SK-N-SH treated with all-trans-retinoic acid at 6 μM for 48 hours (cell line): ENCODE data around the gene GABRG1.

ENCODE experiments used
- ATAC-seq: fragments of 200-7000 bp; cut with Tn5 transposase; 3 replicates; pipeline ENCODE4 v1.9.1; 2020; ENCODE audit warnings: mild to moderate bottlenecking, moderate library complexity
- ARNTL ChIP-seq: fragments of 450-650 bp; formaldehyde crosslinking; IDR thresholded peaks from 2 replicates; pipeline ENCODE4 v1.5.0; 2020; ENCODE audit warnings: low read depth, mild to moderate bottlenecking, moderate library complexity, borderline replicate concordance
- BACH2 ChIP-seq: fragments of 250-450 bp; sonication (Bioruptor Pico); IDR thresholded peaks from 2 replicates; pipeline ENCODE4 v1.9.0; 2021; ENCODE audit warnings: mild to moderate bottlenecking, borderline replicate concordance
- CSDC2 ChIP-seq: fragments of 250-450 bp; sonication (Bioruptor Pico); IDR thresholded peaks from 2 replicates; pipeline ENCODE4 v1.5.0; 2020; ENCODE audit warnings: mild to moderate bottlenecking, moderate library complexity
- ESRRG ChIP-seq: fragments of 250-450 bp; sonication (Bioruptor Pico); IDR thresholded peaks from 2 replicates; pipeline ENCODE4 v1.6.1; 2021; ENCODE audit warnings: mild to moderate bottlenecking
- GLIS3 ChIP-seq: fragments of 250-450 bp; sonication (Bioruptor Pico); IDR thresholded peaks from 2 replicates; pipeline ENCODE4 v1.5.0; 2020; ENCODE audit warnings: mild to moderate bottlenecking, moderate library complexity
- ISL1 ChIP-seq: fragments of 250-450 bp; sonication (Bioruptor Pico); IDR thresholded peaks from 2 replicates; pipeline ENCODE4 v2.1.2; 2022; ENCODE audit warnings: mild to moderate bottlenecking, moderate library complexity
- OSR1 ChIP-seq: fragments of 250-450 bp; sonication (Bioruptor Pico); IDR thresholded peaks from 2 replicates; pipeline ENCODE4 v1.8.0; 2022; ENCODE audit warnings: moderate library complexity, mild to moderate bottlenecking, inconsistent platforms
- PPARA ChIP-seq: fragments of 250-450 bp; sonication (Bioruptor Pico); IDR thresholded peaks from 2 replicates; pipeline ENCODE4 v1.5.0; 2020; ENCODE audit warnings: mild to moderate bottlenecking, borderline replicate concordance
- SNAI2 ChIP-seq: fragments of 250-450 bp; sonication (Bioruptor Pico); IDR thresholded peaks from 2 replicates; pipeline ENCODE4 v1.5.0; 2020; ENCODE audit warnings: mild to moderate bottlenecking, moderate library complexity
- TCF4 ChIP-seq: fragments of 250-450 bp; sonication (Bioruptor Pico); IDR thresholded peaks from 2 replicates; pipeline ENCODE4 v1.8.0; 2021; ENCODE audit warnings: mild to moderate bottlenecking, moderate library complexity, borderline replicate concordance
- TOX ChIP-seq: fragments of 250-450 bp; sonication (Bioruptor Pico); IDR thresholded peaks from 2 replicates; pipeline ENCODE4 v1.8.0; 2021; ENCODE audit warnings: mild to moderate bottlenecking, moderate library complexity, borderline replicate concordance
- ZC3H10 ChIP-seq: fragments of 250-450 bp; sonication (Bioruptor Pico); IDR thresholded peaks from 2 replicates; pipeline ENCODE4 v1.5.1; 2021; ENCODE audit warnings: mild to moderate bottlenecking, moderate library complexity
- ZFP3 ChIP-seq: fragments of 250-450 bp; sonication (Bioruptor Pico); IDR thresholded peaks from 2 replicates; pipeline ENCODE4 v1.5.0; 2020; ENCODE audit warnings: mild to moderate bottlenecking, moderate library complexity
- ZFP30 ChIP-seq: fragments of 450-650 bp; formaldehyde crosslinking; IDR thresholded peaks from 2 replicates; pipeline ENCODE4 v1.5.0; 2022; ENCODE audit warnings: mild to moderate bottlenecking, moderate library complexity
- ZNF565 ChIP-seq: fragments of 450-650 bp; formaldehyde crosslinking; conservative IDR thresholded peaks from 2 replicates; pipeline ENCODE4 v1.5.0; 2020; ENCODE audit warnings: low read depth, mild to moderate bottlenecking, moderate library complexity
- ZNF70 ChIP-seq: fragments of 450-650 bp; formaldehyde crosslinking; IDR thresholded peaks from 2 replicates; pipeline ENCODE4 v1.5.0; 2020; ENCODE audit warnings: mild to moderate bottlenecking, moderate library complexity
- TF ChIP-seq, protein P1 (sequence below): fragments of 250-450 bp; sonication (Bioruptor Pico); IDR thresholded peaks from 2 replicates; pipeline ENCODE4 v1.5.1; 2020; ENCODE audit warnings: low read depth, mild to moderate bottlenecking, moderate library complexity
- TF ChIP-seq, protein P2 (sequence below): fragments of 250-450 bp; sonication (Bioruptor Pico); IDR thresholded peaks from 2 replicates; pipeline ENCODE4 v1.5.1; 2021; ENCODE audit warnings: mild to moderate bottlenecking, moderate library complexity
- TF ChIP-seq, protein P3 (sequence below): fragments of 250-450 bp; sonication (Bioruptor Pico); IDR thresholded peaks from 2 replicates; pipeline ENCODE4 v1.8.0; 2021; ENCODE audit warnings: low read depth, mild to moderate bottlenecking, moderate library complexity, borderline replicate concordance
- TF ChIP-seq, protein P4 (sequence below): fragments of 250-450 bp; sonication (Bioruptor Pico); IDR thresholded peaks from 2 replicates; pipeline ENCODE4 v1.8.0; 2020; ENCODE audit warnings: mild to moderate bottlenecking, moderate library complexity, borderline replicate concordance
- TF ChIP-seq, protein P5 (sequence below): fragments of 250-450 bp; sonication (Bioruptor Pico); IDR thresholded peaks from 2 replicates; pipeline ENCODE4 v1.5.0; 2020; ENCODE audit warnings: mild to moderate bottlenecking, moderate library complexity

The GABRG1 gene

DNA sequence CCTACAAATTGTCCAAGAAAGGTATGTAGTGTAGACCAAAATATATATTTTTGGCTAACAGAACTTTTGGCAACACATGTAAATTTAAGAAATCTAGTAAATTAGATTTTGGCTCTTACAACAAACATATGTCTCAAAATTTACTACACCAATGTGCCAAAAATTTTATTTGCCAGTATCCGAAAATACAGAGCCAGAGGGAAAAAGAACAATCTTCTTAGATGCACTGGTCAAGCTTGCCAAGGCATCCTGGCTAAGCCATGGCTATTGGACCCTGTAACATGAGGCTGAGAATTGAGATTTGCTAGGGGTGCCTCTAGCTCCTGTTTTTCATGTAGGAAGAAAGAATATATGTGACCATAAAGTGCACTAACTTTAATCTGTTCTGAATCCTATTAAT is 91.8 kb downstream of the GABRG1 start:
- no peak for ATAC-seq
- TF ChIP-seq, protein P1, sequence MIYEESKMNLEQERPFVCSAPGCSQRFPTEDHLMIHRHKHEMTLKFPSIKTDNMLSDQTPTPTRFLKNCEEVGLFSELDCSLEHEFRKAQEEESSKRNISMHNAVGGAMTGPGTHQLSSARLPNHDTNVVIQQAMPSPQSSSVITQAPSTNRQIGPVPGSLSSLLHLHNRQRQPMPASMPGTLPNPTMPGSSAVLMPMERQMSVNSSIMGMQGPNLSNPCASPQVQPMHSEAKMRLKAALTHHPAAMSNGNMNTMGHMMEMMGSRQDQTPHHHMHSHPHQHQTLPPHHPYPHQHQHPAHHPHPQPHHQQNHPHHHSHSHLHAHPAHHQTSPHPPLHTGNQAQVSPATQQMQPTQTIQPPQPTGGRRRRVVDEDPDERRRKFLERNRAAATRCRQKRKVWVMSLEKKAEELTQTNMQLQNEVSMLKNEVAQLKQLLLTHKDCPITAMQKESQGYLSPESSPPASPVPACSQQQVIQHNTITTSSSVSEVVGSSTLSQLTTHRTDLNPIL (CRISPR knock-in tag) = no peak
- TF ChIP-seq ZC3H10 (CRISPR knock-in tag) (no peak), SNAI2 (CRISPR knock-in tag) (no peak), PPARA (CRISPR knock-in tag) (no peak), BACH2 (CRISPR knock-in tag) (no peak), ZFP30 (CRISPR knock-in tag) (no peak), OSR1 (no peak), ARNTL (CRISPR knock-in tag) (no peak), ZNF565 (CRISPR knock-in tag) (no peak)
- TF ChIP-seq, protein P2, sequence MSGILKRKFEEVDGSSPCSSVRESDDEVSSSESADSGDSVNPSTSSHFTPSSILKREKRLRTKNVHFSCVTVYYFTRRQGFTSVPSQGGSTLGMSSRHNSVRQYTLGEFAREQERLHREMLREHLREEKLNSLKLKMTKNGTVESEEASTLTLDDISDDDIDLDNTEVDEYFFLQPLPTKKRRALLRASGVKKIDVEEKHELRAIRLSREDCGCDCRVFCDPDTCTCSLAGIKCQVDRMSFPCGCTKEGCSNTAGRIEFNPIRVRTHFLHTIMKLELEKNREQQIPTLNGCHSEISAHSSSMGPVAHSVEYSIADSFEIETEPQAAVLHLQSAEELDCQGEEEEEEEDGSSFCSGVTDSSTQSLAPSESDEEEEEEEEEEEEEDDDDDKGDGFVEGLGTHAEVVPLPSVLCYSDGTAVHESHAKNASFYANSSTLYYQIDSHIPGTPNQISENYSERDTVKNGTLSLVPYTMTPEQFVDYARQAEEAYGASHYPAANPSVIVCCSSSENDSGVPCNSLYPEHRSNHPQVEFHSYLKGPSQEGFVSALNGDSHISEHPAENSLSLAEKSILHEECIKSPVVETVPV = no peak
- TF ChIP-seq, protein P3, sequence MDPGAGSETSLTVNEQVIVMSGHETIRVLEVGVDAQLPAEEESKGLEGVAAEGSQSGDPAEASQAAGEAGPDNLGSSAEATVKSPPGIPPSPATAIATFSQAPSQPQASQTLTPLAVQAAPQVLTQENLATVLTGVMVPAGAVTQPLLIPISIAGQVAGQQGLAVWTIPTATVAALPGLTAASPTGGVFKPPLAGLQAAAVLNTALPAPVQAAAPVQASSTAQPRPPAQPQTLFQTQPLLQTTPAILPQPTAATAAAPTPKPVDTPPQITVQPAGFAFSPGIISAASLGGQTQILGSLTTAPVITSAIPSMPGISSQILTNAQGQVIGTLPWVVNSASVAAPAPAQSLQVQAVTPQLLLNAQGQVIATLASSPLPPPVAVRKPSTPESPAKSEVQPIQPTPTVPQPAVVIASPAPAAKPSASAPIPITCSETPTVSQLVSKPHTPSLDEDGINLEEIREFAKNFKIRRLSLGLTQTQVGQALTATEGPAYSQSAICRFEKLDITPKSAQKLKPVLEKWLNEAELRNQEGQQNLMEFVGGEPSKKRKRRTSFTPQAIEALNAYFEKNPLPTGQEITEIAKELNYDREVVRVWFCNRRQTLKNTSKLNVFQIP (CRISPR knock-in tag) = no peak

DNA sequence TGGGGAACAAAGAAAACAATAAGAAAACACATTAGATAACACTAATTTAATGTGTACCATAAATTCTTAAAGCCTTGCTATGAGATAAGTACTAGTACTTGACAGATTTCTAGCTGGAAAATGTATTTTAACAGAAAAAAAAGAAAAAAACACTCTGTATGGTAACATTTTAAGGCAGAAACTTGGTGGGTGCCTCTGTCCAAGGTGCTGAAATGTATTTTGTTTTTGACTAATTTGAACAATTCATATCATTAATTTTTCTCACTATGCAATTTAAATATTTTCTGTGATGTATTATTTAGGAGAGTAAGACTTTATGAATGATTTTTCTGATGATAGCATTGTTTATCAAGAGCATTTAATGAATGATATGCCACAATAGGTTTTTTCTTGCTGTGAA is 107.5 kb downstream of the GABRG1 start:
- ATAC-seq = no peak
- TF ChIP-seq CSDC2 (no peak), TCF4 (CRISPR knock-in tag) (no peak), GLIS3 (no peak), PPARA (CRISPR knock-in tag) (no peak)
- TF ChIP-seq, protein P4, sequence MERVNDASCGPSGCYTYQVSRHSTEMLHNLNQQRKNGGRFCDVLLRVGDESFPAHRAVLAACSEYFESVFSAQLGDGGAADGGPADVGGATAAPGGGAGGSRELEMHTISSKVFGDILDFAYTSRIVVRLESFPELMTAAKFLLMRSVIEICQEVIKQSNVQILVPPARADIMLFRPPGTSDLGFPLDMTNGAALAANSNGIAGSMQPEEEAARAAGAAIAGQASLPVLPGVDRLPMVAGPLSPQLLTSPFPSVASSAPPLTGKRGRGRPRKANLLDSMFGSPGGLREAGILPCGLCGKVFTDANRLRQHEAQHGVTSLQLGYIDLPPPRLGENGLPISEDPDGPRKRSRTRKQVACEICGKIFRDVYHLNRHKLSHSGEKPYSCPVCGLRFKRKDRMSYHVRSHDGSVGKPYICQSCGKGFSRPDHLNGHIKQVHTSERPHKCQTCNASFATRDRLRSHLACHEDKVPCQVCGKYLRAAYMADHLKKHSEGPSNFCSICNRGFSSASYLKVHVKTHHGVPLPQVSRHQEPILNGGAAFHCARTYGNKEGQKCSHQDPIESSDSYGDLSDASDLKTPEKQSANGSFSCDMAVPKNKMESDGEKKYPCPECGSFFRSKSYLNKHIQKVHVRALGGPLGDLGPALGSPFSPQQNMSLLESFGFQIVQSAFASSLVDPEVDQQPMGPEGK (CRISPR knock-in tag) = no peak

DNA sequence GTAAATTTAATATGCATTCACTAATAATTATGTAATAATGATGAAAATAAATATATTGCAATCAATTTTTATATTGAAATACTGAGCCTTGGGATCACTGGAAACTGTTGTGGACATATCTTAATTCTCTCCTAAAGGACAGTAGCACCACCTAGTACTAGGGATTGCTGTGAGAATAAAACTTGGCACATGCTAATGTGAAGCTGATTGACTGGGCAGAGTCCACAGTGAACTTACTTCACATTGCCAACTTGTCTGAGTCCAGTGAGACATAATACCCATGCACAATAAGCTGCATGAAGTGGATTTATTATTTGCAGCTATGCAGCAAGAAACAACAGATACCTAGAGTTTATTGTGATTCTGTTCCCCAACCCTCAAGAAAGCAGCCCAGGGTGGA is 131.1 kb downstream of the GABRG1 start:
- no peak for ATAC-seq
- TF ChIP-seq ISL1 (CRISPR knock-in tag) (no peak), CSDC2 (no peak), TOX (CRISPR knock-in tag) (no peak), ESRRG (CRISPR knock-in tag) (no peak), BACH2 (CRISPR knock-in tag) (no peak)
- TF ChIP-seq, protein P5, sequence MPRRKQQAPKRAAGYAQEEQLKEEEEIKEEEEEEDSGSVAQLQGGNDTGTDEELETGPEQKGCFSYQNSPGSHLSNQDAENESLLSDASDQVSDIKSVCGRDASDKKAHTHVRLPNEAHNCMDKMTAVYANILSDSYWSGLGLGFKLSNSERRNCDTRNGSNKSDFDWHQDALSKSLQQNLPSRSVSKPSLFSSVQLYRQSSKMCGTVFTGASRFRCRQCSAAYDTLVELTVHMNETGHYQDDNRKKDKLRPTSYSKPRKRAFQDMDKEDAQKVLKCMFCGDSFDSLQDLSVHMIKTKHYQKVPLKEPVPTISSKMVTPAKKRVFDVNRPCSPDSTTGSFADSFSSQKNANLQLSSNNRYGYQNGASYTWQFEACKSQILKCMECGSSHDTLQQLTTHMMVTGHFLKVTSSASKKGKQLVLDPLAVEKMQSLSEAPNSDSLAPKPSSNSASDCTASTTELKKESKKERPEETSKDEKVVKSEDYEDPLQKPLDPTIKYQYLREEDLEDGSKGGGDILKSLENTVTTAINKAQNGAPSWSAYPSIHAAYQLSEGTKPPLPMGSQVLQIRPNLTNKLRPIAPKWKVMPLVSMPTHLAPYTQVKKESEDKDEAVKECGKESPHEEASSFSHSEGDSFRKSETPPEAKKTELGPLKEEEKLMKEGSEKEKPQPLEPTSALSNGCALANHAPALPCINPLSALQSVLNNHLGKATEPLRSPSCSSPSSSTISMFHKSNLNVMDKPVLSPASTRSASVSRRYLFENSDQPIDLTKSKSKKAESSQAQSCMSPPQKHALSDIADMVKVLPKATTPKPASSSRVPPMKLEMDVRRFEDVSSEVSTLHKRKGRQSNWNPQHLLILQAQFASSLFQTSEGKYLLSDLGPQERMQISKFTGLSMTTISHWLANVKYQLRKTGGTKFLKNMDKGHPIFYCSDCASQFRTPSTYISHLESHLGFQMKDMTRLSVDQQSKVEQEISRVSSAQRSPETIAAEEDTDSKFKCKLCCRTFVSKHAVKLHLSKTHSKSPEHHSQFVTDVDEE = no peak

DNA sequence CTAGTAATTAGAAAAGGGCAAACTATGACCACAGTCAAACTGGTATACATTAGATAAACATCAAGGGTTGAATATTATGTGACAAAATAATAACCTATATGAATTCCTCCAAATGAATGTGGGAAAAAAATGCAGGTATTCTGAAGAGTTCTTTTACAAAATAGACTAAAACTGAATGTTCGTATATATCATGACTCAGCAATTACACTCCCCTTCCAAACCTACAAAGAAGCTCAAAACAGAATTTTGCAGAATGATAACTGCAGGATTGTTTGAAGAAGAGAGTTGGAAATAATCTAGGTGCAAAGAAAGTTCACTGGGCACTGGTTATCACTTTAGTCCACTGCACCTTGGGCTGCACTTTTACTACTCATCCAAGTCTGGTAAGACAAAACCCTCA is 134.1 kb downstream of the GABRG1 start:
- ATAC-seq = no peak
- TF ChIP-seq PPARA (CRISPR knock-in tag) = no peak
- TF ChIP-seq ESRRG (CRISPR knock-in tag) = no peak
- TF ChIP-seq, protein P4 (CRISPR knock-in tag) = no peak
- no peak for TF ChIP-seq OSR1
- TF ChIP-seq, protein P3 (CRISPR knock-in tag) = no peak
- no peak for TF ChIP-seq ZFP3
- TF ChIP-seq ZC3H10 (CRISPR knock-in tag) = no peak
- TF ChIP-seq ZFP30 (CRISPR knock-in tag) = no peak
- TF ChIP-seq SNAI2 (CRISPR knock-in tag) = no peak
- no peak for TF ChIP-seq TOX (CRISPR knock-in tag)
- TF ChIP-seq TCF4 (CRISPR knock-in tag) = no peak
- no peak for TF ChIP-seq ZNF70 (CRISPR knock-in tag)
- TF ChIP-seq, protein P1 (CRISPR knock-in tag) = no peak
- TF ChIP-seq ARNTL (CRISPR knock-in tag) = no peak
- no peak for TF ChIP-seq ISL1 (CRISPR knock-in tag)
- TF ChIP-seq GLIS3 = no peak
- no peak for TF ChIP-seq CSDC2
